Transverse colon (tissue), 4 donors: ENCODE measurements around the gene LTB4R.

Source experiments
- CTCF ChIP-seq, 5 experiments: fragments of 200-600 bp in 3 of 5; fragments of 450-650 bp in 2 of 5; sonication (generic) in 3 of 5; IDR thresholded peaks; 1 replicate in 2 of 5; 2 replicates in 3 of 5; pipeline ENCODE4 v1.5.1; 2016 to 2017; ENCODE audit warnings: antibody characterized with exemption in 5 of 5, inconsistent platforms in 3 of 5, mild to moderate bottlenecking in 2 of 5, moderate library complexity in 1 of 5
- POLR2A ChIP-seq: fragments of 450-650 bp; IDR thresholded peaks from one replicate; pipeline ENCODE4 v1.6.1; 2016; ENCODE audit warnings: antibody characterized with exemption, mild to moderate bottlenecking, moderate library complexity
- POLR2AphosphoS5 ChIP-seq, 3 donors: sonication (generic); formaldehyde crosslinking; IDR thresholded peaks; one replicate each; pipeline ENCODE4 v1.6.1; 2016; ENCODE audit warnings: antibody characterized with exemption in 3 of 3

- TF ChIP-seq CTCF (IDR thresholded peaks at IDR 0.05): no peak
- TF ChIP-seq POLR2A: no peak
- no peak for TF ChIP-seq POLR2AphosphoS5 (IDR thresholded peaks at IDR 0.05)
Measured at GRCh38 chr14:24304019-24304387, 7.3 kb upstream of the LTB4R start.
